ENCODE results near the gene GLG1. TPM values are rescaled to one million over a fixed set of nuclear protein-coding genes. Genes with fewer than 3 reads are reported as not detected.

GLG1 gene
- 50.5 and 65.6 TPM in 2 replicates for total RNA-seq (2014; rRNA removed; shearing (Covaris generic))
- 53.3 and 65.5 TPM in 2 replicates for polyA plus RNA-seq (2015; cell fraction: cytosol; rRNA removed)
- polyA plus RNA-seq (2015; cell fraction: nucleus; rRNA removed), result 413 and 424 TPM in 2 replicates

DNA sequence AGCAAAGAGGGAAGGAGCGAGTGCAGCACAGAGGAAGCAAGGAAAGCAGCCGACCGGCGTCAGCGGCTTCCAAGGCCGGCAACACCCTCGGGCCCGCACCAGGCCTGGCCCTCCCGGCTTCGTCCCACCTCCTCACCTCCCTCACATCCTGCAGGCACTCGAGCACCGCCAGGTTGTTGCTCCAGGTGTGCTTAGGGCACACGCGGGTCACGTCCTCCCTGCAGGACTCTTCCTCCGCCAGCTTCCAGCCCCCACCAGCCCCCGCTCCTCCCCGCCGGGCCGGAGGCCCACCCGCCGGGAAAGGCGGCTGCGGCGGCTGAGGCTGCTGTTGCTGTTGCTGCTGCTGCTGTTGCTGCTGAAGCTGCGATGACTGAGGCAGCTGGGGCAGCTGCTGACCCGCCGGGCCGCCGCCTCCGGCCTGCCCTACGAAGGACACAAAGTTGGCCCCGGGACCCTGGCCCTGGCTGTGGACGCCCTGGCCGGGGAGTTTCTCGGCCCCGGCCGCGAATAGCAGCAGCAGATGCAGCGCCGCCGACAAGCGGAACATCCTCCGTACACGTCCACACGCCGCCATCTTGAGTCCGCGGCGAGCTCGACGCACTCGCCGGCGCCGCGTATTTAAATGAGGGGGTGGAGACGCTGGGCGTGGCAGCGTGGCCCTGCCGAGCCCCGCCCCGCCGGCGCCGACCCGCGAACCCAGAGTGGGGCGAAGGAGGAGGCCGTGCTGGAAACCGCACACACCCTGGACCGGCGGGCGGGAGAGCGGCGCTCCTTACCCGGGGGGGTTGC is at the start of gene GLG1:
GLG1 (minus strand) TSS at position 594 of the 789 bp plus-strand sequence; CDS start at position 574, 20 bp downstream.
- DNase-seq (ENCODE audit: low read depth), result peak; percentile 89

DNA sequence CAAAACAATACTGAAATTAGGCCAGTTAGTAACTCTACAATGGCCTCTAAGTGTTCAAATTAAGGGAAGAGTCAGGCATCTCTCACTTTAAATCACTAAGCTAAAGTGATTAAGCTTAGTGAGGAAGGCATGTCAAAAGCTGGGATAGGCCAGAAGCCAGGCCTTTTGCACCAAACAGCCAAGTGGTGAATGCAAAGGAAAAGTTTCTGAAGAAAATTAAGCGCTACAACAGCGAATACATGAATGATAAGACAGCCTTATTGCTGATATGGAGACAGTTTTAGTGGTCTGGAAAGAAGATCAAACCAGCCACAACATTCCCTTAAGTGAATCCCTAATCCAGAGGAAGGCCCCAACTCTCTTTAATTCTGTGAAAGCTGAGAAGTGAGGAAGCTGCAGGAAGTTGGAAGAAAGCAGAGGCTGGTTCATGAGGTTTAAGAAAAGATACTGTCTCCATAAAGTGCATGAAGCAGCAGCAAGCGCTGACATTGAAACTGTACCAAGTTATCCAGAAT is 47.7 kb upstream of the GLG1 start:
- DNase-seq (ENCODE audit: low read depth), result no peak

DNA sequence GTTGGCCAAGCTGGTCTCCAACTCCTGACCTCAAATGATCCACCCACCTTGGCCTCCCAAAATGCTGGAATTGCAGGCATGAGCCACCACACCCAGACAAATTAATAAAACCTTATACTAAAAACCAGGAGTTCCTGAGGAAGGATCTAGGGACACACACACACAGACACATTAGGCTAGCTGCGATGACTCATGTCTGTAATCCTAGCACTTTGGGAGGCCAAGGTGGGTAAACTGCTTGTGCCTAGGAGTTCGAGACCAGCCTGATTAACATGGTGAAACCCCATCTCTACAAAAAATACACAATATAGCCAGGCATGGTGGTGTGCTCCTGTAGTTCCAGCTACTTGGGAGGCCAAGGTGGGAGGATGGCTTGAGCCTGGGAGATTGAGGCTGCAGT is 46.0 kb upstream of the GLG1 start:
- DNase-seq (ENCODE audit: low read depth), result peak; percentile 49

DNA sequence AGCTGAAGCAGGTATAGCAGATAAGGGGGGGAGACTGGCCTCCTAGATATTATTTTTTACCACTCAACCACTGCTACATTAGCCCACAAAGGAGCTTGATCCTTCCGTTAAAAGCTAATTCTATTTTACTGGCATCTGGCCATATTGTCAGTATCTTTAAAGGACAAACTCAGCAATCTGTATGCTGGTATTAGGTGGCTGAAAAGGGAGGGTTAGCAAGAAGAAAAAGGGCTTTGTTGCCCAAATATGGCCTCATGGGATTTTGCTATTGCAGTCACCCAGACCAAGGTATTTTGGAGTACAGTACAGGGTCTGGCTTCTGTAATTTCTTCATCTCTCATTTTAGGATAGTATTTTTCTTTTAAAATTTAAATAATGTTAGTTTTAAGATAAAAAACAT is 45.3 kb upstream of the GLG1 start:
- no peak for DNase-seq (ENCODE audit: low read depth)

DNA sequence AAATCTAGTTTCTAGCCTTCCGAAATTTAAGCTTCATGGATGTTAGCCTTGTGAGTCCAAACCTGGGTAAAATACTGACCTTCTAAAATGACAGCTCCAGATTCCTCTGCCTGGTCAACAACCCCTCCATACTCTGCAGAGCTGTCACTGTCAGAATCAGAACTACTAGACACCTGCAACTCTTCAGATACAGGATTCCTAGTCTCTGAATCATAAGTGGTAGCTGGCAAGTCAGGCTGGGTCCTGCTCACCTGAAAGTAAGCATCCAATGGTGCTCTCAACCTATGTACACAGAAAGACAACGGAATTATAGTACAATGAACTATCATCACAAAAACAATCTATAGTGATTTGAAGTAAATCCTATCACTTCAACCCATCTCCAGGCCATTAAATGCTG is 44.9 kb upstream of the GLG1 start:
- no peak for DNase-seq (ENCODE audit: low read depth)

DNA sequence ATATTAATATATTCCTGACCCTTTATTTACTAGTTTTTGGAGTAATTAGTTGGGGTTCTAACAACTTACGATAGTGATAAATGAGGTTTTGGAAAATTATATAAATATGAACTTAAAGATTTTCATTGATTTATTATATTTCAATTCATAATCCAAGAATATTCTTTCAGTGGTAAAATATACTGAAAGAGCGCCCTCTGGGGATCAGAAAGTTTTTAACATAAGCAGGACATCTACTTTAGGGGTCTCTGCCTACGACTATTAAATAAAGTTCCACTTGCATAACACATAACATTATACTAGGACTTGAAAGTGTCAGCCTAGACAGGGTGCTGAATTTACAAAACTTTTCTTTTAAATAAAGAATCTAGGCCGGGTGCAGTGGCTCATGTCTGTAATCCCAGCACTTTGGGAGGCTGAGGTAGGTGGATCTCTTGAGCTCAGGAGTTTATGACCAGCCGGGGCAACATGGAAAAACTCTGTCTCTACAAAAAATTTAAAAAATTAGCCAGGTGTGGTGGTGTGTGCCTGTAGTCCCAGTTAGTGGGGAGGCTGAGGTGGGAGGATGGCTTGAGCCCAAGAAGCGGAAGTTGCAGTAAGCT is 44.2 kb upstream of the GLG1 start:
- no peak for DNase-seq (ENCODE audit: low read depth)

DNA sequence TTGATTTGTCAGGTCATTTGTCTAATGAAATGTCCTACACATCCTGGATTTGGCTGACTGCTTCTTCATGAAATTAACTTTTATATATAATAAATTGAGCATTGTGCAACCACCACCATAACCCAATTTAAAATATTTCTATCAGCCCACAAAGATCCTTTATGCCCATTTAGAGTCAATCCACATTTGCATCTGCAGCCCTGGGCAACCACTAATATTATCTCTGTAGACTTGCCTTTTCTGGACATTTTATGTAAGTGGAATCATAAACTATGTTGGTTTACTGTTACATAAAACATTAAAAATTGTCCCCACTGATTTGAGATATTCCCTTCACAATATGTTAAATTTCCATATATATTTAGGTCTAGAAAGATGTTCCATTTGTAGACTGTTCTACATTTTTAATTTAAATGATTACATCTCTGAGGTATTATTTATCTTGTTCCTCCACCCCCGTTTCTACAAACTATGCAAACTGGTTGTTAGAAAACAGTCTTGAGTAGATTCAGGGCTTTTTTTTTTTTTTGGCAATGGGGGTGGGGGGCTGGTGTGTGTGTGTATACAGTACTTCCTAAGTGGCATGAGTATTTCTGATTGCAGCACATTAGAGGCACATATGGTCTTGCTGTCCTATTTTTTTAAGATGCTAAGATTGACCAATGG is 43.1 kb upstream of the GLG1 start:
- DNase-seq (ENCODE audit: low read depth), result no peak

DNA sequence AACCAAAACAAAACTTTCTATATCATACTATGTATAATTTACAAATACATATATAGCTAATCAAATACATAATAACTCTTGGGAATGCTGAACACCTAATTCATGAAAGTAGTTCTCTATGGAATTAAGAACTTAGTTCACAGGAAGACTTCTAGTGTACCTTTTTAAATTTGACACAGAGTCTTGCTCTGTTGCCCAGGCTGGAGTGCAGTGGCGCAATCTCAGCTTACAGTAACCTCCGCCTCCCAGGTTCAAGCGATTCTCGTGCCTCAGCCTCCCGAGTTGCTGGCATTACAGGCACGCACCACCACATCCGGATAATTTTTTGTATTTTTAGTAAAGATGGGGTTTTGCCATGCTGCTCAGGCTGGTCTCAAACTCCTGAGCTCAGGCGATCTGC is 35.1 kb upstream of the GLG1 start:
- DNase-seq (ENCODE audit: low read depth), result no peak

DNA sequence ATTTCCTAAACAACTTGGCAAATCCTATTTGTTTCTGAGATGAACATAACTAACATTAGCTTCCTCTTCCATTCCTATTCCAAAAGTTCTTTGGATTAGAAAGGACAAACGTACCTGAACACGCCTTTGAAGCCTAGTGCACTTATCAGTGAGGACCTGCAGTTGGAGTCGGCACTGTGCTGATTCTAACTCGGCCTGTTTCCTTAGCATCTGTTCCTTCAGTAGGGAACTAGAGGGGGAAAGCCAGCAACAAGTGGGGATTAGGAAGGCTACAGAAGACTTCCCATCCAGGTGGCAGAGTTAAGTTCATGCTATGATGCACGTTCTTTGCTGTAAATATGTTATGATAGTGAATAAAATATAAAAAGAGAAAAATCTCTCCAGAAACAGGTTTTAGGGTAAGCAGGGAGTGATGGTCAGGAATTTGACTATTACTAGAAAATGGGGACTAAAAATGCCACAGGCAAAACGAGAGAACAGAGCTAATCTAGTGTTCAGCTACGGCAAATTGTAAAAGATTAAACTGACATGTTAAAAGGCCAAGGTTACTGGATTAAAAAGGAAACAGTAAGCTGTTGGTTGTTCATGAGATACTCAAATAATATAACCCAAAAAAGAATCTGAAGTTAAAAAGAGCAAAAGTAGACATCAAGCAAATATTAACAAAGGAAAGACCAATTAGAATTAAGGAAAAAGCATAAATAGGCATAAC is 31.0 kb upstream of the GLG1 start:
- no peak for DNase-seq (ENCODE audit: low read depth)

DNA sequence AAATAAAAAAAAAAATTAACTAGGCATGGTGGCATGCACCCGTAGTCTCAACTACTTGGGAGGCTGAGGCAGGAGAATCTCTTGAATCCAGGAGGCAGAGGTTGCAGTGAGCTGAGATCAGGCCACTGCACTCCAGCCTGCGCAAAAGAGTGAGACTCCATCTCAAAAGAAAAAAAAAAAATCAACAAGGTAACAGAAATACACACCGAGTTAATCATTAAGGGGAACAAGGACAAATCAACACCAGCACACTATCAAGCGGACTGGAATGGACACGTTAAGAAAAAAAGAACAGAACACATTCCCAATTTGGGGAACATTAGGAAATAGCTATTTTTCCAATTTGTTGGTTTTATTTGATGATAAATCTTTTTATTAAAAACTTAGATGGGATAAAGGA is 28.4 kb upstream of the GLG1 start:
- no peak for DNase-seq (ENCODE audit: low read depth)

DNA sequence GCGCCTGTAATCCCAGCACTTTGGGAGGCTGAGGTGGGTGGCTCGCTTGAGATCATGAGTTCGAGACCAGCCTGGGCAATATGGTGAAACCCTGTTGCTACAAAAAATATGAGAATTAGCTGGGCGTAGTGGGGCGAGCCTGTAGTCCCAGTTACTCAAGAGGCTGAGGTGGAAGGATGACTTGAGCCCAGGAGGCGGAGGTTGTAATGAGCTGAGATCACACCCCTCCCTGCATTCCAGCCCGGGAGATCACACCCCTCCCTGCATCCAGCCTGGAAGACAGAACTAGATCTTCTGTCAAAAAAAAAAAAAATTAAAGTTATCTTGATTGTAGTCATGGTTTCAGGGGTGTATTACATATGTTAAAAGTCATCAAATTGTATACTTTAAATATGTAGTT is 26.8 kb upstream of the GLG1 start:
- no peak for DNase-seq (ENCODE audit: low read depth)

DNA sequence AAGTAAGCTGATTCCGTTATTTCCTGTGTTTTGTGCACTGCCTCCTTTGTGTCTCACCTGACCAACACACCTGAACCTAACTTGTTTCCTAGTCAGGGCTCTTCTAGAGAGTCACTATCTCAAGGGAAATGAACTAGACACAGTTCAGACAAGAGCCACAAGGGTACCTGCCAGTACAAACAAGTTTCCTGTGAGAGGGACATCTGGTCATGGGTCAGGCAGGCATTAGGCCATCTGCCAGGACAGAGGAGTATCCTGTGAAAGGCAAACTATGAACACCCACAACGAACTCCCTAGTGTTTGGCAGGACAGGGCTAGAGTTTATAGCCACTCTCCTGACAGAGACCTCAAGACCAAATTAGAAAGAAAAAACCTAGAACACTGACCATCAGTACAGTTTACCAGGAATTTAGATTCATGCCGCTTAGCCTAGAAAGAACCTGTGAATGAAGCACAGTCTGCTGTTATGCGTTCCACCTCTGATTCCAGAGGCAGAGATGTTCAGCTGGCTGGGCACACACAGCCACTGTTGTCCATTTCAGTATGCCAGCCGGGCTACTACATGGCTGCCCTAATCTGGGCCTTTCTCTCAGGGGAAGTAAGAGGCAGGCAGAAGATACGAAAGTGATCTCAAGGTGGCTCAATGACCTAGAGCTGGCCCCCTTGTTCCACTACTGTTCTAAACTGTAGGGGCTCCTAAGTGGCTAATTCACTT is 20.7 kb upstream of the GLG1 start:
- no peak for DNase-seq (ENCODE audit: low read depth)

DNA sequence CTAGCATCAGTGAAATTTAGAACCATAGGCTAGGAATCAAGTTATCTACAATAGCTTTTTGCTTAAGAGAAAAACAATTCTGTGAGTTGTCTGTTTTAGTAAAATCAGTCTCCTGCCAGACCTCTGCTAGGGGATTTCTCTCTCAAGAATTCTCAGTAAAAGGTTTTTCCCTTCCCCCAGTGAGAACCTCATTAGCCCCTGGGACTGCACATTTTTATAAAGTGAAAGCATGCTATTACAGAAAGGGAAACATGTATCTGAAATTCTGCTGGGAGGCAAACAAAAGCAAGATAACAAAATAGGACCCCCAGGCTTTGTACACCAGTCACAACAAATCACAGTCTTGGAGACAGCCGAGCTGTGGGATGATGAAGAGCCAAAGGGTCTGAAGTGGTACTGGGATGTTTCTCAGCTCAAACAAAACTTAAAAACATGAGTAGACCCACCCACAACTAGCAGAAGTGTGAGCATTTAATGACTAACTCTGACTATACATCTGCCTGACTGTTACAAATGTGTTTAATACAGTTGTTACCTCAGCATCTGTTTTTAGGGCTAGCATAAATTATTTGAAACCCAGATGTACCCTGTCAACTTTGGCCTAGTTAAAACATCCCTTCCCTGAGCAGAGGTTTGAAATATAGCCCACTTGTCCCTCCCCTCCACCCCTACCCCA is 20.0 kb upstream of the GLG1 start:
- DNase-seq (ENCODE audit: low read depth), result no peak

DNA sequence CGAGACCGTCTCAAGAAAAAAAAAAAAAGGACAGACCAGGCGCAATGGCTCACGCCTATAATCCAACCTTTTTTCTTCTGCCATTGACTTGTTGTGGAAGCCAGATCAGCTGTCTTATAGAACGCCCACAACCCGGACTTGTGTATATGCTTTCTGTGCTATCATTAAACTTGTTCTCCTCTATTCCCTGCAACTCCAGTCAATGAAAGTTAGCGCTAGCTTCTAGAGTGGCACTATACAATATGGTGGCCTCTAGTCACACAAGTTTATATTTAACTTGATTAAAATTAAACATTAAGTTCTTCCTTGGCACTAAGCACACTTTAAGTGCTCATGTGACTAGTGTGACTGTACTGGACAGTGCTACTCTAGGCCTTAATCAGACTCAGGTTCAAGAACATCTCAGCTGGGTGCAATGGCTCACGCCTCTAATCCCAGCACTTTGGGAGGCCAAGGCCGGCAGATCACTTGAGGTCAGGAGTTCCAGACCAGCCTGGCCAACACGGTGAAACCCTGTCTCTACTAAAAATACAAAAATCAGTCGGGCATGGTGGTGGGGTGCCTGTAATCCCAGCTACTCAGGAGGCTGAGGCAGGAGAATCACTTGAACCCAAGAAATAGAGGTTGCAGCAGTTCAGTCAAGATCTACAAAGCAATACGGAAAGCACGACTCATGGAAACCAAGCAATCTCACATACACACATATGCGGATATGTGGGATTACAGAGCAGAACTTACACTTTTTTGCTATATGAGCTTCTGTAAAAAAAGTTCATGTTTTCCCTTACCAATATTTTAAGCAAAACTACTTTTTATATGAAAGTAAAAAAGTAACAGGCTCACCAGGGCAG is 18.8 kb upstream of the GLG1 start:
- no peak for DNase-seq (ENCODE audit: low read depth)

DNA sequence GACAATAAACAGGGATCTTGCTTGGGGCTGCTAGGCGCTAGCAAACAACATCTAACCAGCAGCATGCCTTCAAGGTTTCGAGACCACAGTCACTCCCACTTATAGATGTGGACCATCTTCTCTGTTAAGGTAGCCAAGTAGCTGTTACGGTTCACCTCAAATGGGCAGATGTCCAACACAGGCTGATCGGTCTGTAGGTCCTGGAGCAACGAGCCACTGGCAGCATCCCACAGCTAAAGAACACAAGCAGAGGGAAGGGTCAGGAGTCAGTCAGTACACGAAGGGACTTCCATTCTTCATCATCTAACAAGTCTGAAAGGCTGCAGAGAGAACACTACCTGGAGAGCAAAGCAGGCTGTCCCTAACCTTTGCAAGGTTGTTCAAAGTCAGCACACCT is 16.9 kb upstream of the GLG1 start:
- no peak for DNase-seq (ENCODE audit: low read depth)

DNA sequence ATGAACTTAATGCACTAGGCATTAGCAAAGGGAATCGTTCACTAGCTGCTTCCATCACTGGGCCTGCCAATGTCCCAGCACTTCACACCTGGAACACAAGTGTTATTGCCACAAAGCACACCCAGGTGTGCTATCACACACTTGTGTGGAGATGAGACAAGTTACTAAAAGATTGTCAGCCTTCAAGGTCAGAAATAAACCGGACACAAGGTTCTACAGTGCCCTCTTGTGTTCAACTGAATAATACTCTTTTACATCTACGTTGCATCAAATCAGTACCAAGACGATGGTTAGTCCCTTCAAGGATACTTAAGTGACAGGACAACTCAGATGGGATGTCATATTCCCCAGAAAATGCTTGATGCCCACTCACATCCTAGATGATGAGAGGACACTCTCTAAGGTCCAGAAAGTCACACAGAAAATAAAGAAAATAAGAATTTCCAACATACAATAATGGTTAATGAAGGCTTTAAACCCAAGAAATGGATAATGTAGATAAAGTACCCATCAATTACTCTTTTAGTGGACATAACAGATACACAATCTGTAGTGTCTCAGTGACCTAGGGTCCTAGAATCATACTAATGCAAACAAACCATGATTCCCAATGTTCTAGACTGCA is 16.4 kb upstream of the GLG1 start:
- DNase-seq (ENCODE audit: low read depth), result peak; percentile 42

DNA sequence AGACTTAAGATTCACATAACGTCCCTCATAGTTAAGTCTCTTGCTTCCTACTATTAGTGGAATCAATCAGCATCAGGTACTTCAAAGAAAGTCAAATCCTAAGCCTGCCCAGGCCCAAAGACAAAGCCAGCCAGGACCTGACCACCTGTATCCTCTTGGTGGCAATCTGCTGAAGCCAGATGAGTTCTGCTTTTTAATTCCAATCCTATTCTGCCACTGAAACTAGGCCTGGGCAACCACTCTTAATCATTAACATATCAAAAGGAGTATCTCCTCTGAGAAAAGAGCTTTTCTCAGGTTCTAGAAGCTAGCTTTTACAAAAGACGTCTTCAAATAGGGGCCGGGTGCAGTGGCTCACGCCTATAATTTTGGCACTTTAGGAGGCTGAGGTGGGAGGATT is 15.1 kb upstream of the GLG1 start:
- DNase-seq (ENCODE audit: low read depth), result no peak

DNA sequence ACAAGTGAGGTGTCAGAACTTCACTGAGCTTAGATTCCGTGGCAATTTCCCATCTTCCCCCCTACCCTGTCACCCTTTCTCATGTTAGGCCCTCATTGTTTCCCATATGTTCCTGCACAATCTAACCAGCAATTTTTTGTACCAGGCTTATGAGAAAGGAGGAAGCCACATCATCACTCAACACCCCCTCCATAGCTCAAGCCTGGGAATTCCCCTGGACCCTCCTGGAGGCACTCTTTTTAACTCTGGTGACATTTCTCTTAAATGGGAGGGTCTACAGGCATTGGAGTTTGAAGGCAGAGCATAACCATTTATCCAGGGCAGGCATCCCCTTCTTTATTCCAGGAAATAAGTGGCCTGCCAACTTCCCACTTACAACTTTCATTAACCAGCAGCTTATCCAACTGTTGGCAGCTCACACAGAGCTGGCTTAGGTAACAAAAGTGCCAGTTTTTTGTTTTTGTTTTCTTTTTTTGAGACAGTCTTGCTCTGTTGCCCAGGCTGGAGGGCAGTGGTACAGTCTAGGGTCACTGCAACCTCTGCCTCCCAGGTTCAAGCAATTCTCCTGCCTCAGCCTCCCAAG is 10.4 kb upstream of the GLG1 start:
- DNase-seq (ENCODE audit: low read depth), result no peak

Measured in HT1080 (cell line).